ENCODE data around the gene TBXA2R.

Gene TBXA2R

DNA sequence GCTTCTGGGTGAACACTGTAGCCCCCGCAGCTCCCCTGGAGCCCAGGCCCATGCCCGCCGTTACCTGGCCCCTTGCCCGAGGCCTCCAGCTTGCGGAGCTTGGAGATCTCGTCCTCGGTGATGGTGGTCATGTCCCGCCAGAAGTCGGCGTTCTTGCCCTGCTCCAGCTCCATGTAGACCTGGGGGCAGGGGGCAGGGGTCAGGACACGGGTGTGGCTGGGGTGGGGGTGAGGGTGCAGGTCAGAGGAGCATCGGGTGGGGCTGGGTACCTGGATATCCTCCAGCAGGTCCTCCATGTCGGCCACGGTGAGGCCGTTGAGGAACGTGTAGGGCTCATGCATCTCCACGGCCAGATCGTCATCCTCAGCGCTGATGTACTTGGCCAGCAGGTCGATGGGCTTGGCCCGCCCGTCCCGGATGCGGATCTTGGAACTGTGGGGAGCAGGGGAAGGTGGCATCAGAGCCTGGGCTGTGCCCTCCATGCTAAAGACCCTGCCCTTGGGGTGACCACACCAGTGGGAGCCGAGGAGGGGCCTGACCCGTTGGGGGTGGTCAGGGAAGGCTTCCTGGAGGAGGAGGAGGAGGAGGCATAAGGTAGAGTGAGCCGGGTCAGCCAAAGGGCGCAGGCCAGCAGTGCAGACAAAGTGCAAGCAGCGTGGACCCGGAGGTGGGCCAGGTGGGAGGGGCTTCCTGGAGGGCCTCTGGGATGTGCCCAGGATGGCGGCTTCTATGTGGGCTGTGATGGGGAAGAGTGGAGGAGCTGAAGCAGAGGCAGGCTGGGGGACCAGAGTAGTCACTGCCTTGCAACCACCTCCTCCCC, 12.3 kb upstream of the TBXA2R start:
- DNase-seq, result no peak

DNA sequence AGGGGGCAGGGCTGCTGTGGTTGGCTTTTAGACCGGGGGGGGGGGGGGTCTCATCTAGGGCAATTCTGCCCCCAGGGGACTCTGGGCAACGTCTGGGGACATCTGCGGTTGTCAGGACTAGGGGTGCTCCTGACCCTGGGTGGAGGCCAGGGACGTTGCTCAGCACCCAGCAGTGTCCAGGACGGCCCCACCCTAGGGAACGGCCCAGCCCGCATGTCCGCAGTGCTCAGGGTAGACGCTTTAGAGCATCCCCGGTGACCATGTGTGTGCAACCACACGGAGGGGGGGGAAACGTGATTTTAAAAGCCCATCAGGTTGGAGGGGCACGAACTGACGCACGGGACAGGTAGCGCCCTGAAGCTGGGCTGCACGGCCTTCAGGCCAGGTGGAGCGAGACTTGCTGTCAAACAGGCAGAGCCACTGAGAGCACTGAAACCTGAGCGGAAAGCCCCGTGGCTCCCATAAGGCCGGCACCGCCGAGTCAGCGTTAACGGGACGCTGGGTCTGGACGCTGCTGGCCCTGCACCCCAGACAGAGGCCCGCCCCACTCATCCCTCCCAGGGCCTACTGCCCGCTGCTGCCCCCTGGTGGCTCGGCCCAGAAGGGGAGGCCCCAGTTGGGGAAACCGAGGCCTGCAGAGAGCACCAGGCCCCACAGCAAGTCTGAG, 11.6 kb upstream of the TBXA2R start:
- DNase-seq, result no peak

GRCh38 chr19:3617463-3617862, 10.8 kb upstream of the TBXA2R start:
- no peak for DNase-seq

GRCh38 chr19:3615524-3616135, 9.0 kb upstream of the TBXA2R start:
- no peak for DNase-seq

GRCh38 chr19:3614858-3615505, 8.3 kb upstream of the TBXA2R start:
- DNase-seq, result no peak

DNA sequence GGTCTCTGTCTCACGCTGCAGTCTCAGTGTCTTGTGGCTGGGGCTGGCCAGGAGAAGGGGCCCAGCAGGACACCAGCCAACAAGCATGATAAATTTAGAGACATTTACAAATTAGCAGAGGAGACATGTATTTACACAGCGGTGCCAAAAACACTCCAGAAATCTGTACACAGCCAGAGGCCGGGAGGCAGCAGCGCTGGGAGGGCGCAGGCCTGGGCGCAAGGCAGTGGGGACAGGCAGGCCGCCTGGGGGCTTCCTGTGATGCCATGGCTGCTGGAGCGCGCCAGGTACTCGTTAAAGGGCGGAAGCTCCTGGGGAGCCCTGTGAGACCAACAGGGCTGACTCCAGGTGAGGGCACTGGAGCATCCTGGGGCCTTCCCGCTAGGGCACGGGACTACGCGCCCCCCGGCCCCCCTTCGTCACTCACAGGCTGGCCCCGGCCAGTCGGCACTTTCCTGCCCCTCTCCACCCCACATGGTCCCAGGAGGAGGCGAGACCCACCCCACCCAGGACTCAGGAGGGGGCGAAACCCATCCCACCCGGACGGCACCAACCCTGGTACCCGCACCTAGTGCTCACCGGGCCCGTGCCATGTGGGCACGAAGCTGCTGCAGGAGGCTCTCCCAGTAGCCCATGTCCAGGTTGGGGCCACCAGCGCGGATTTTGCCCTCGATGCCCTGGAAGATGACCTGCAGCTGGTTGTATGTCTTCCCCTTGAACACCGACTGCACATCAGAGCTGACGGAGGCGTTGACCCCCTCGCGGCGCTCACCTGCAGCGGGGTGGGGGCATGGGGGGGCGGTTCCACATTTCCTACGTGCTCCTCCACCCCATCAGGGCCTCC, 7.4 kb upstream of the TBXA2R start:
- no peak for DNase-seq

GRCh38 chr19:3612901-3613741, 6.4 kb upstream of the TBXA2R start:
- no peak for DNase-seq

GRCh38 chr19:3612330-3612729, 5.7 kb upstream of the TBXA2R start:
- DNase-seq, result no peak

GRCh38 chr19:3611841-3612240, 5.2 kb upstream of the TBXA2R start:
- DNase-seq, result no peak

GRCh38 chr19:3610745-3611717, 4.4 kb upstream of the TBXA2R start:
- DNase-seq, result no peak

DNA sequence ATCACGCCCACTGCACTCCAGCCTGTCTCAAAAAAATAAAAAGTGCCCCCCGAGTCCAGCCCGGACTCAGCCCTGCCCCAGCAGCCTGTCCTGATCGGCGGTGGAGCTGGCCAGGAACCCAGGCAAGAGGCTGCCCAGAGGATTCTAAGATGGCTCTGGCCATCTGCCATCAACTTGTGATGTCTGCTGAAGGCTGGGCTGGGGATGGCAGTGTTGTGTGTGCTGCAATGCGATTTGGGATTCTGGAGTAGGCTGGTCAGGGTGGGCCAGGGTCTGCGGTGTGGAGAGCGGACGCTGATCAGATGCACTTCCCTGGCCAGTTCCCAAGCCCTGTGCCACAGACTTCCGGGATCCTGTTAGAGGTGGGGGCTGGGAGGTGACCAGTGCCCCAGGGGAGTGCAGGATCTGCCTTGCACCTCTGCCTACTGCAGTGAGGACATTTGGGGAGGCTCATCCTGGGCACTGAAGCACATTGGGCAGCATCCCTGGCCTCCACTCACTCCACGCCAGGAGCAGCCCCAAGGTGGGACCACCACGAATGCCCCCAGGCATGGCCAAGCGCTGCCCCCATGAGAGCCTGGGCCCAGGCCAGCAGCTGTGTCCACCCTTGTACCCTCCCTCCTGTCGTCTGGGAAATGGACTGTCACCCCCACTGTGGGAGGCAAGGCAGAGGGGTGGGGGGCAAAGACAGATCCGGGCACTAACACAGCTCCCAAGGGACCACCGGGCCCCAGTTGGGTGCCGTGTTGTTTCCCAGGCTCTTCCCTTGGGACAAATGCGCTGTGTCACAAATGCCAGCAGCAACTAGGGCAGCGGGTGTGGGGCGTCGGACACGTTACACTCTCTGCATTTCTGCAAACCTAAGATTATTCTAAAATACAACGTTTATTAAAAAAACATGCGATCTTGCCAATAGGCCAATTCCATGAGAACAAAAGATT, 3.4 kb upstream of the TBXA2R start:
- DNase-seq, result no peak

GRCh38 chr19:3608750-3609322, 2.2 kb upstream of the TBXA2R start:
- no peak for DNase-seq

DNA sequence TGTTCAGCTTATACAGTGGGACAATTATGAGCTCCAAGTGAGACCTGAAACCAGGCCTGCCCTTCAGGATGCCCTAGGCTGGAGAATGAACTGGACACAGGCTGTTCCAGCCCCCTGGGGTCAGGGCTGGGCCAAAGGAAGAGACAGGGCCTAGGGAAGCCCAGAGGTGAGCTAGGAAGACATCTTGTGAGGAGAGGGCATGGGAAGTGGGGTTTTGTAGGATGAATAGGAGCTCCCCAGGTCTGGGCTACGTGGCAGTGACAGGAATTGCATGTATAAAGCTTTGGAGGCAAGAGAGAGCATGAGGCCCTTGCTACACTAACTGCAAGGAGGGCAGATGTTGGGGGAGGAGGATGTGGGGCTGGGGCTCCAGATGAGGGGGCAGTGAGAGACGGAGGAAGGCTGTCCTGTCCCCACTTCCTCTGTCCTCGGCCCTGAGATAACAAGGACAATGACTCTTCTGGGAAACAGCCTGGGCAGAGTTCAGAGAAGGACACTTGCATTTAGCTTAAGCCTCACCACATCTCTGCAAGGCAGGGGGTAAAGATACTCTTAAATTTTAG, 1.5 kb upstream of the TBXA2R start:
- no peak for DNase-seq

- no peak for DNase-seq
Observed at GRCh38 chr19:3607303-3608078, 816 bp upstream of the TBXA2R start.

DNA sequence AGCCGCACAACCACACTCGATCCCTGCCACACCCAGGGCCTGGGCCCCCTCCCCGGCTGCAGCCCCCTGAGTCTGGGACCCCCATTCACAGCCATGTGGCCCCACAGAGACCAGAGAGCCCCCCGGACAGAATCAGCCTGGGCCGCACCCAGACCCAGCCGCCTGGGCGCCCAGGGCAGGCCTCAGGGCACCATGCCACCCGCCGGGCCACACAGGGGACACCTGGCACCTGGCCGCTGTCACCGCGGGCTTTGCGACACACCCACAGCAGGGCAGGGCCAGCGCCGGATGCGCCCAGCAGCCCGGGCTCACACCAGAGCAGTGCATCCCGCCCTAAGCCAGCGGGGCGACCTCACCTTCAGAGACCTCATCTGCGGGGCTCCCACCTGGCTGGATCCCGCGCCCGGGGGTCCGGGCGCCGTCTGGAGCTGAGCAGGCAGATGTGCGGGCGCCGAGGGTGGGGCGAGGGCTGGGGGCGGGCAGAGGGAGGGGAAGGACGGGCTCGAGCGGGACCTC, 443 bp downstream of the TBXA2R start:
- no peak for DNase-seq

GRCh38 chr19:3605770-3606169, 905 bp downstream of the TBXA2R start:
- DNase-seq, result no peak

GRCh38 chr19:3605361-3605760, 1.3 kb downstream of the TBXA2R start:
- DNase-seq, result no peak

- DNase-seq, result no peak
Observed at GRCh38 chr19:3604987-3605343, 1.7 kb downstream of the TBXA2R start.
